Lower leg skin (tissue), 3 donors: ENCODE measurements around the gene SYT5.

Experiments
- CTCF ChIP-seq, 3 donors: fragments of 450-650 bp; IDR thresholded peaks; one replicate each; pipeline ENCODE4 v1.5.1; 2016; ENCODE audit warnings: antibody characterized with exemption in 3 of 3, mild to moderate bottlenecking in 3 of 3, moderate library complexity in 2 of 3
- POLR2A ChIP-seq, 2 donors: fragments of 450-650 bp; IDR thresholded peaks; one replicate each; pipeline ENCODE4 v1.6.1; 2016 to 2017; ENCODE audit warnings: antibody characterized with exemption in 2 of 2, mild to moderate bottlenecking in 1 of 2, moderate library complexity in 1 of 2

GRCh38 chr19:55229789-55230182, 49.7 kb upstream of the SYT5 start:
- TF ChIP-seq CTCF (IDR thresholded peaks at IDR 0.05) (no peak), POLR2A (IDR thresholded peaks at IDR 0.05) (no peak)
